ENCODE measurements around the gene GOSR2. TPM values are rescaled to one million over a fixed set of nuclear protein-coding genes. Genes with fewer than 3 reads are reported as not detected.

Gene GOSR2
- total and polyA plus RNA-seq, 3 donors from 2014 or later: 72.2 to 92.8 (median 92.4) TPM

DNA sequence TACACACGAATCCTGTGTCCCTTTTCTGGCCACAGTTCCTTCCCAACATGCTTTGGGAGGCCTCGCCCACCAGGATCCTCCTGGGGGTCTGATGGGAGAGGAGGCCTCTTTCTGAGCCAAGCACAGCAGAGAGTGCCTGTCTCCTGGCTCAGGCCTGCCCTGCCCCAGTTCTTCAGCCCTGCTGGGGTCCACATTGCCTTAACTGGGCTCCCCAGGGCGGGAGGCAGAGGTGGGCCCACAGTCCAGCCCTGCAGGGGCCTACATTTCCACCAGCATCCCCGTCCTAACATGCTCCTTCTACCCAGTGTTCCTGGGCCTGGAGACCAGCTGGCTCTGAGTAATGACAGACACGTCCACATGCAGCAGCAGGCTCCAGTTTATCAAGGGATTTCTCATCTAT is 41.9 kb upstream of the GOSR2 start:
- 83 to 89% methylated on average over 5 of the region's 5 CpGs for WGBS, 2 donors
- intact Hi-C loops (cut with DNase I; ENCODE audit: low total_unique reads): no loop called here

DNA sequence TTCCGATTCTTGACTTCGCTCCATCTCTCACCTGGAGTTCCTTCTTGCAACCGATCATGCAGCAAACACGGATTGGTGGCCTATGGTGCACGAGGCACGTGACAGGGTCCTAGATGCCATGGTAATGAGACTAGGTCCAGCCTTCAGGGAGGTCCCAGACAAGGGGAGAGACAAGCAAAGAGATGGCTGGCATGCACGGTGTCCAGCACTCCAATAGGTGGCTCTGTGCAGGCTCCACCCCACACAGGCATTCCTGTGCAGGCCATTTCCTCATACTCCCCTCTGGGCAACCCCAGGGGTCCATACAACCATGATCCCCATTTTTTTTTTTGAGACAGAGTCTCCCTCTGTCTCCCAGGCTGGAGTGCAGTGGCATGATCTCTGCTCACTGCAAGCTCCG is 40.3 kb upstream of the GOSR2 start:
- H3K27ac ChIP-seq: no peak overlapping the region
- no peaks in the 10 kb centered on the region for H3K27me3 ChIP-seq
- H3K4me1 ChIP-seq: no peaks in the 10 kb centered on the region
- no peaks in the 10 kb centered on the region for H3K36me3 ChIP-seq (ENCODE audit: low read depth, missing control alignments)
- 83 to 88% methylated on average over 8 of the region's 8 CpGs for WGBS, 2 donors
- H3K9me3 ChIP-seq: no peaks in the 10 kb centered on the region
- intact Hi-C loops (cut with DNase I; ENCODE audit: low total_unique reads): no loop called here
- H3K4me3 ChIP-seq: no peak overlapping the region
- TF ChIP-seq, protein P1, sequence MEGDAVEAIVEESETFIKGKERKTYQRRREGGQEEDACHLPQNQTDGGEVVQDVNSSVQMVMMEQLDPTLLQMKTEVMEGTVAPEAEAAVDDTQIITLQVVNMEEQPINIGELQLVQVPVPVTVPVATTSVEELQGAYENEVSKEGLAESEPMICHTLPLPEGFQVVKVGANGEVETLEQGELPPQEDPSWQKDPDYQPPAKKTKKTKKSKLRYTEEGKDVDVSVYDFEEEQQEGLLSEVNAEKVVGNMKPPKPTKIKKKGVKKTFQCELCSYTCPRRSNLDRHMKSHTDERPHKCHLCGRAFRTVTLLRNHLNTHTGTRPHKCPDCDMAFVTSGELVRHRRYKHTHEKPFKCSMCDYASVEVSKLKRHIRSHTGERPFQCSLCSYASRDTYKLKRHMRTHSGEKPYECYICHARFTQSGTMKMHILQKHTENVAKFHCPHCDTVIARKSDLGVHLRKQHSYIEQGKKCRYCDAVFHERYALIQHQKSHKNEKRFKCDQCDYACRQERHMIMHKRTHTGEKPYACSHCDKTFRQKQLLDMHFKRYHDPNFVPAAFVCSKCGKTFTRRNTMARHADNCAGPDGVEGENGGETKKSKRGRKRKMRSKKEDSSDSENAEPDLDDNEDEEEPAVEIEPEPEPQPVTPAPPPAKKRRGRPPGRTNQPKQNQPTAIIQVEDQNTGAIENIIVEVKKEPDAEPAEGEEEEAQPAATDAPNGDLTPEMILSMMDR (IDR thresholded peaks at IDR 0.05): no peak
- TF ChIP-seq POLR2A (IDR thresholded peaks at IDR 0.05): no peak
- DNase-seq: no peak

More for the DNA sequence above, 41.9 kb upstream of the GOSR2 start:
- Histone ChIP-seq H3K4me3 (no peak overlapping the region), H3K9me3 (no peaks in the 10 kb centered on the region), H3K36me3 (ENCODE audit: low read depth, missing control alignments) (no peaks in the 10 kb centered on the region), H3K27me3 (no peaks in the 10 kb centered on the region), H3K27ac (no peak overlapping the region), H3K4me1 (no peaks in the 10 kb centered on the region)
- TF ChIP-seq, protein P1 (IDR thresholded peaks at IDR 0.05): no peak
- no peak for TF ChIP-seq POLR2A (IDR thresholded peaks at IDR 0.05)
- no peak for DNase-seq

DNA sequence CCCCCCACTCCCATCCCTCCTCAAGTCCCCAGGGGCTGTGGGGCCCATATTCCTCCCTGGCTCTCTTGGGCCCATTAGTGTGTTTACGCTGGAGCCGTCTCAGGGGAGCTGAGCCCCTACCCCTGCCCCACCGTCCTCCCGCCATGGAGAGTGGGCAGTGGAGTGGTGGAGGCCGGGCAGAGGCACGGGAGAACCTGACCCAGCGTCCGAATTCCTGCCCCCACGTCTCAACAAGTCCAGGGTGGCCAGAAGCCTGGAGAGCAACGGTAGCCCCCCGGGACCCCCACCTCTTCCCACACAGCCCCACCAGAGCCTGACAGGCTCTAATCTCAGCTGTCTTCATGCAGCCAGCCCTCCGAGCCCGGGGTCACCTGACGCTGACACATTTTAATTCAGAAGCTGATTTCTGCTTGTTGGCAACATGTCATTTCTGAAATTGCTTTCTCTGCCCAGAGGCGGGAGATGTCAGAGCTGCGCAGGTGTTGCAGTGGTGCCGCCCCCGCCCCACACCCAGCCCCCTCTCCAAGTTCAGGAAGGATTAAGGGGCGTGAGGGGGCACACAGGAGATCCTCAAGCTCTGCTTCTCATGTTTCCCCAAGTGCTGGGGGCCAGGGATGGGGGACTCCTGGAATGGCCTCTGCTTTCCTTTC is 39.0 kb upstream of the GOSR2 start:
- Histone ChIP-seq H3K4me3 (no peak overlapping the region), H3K36me3 (ENCODE audit: low read depth, missing control alignments) (no peaks in the 10 kb centered on the region), H3K4me1 (no peaks in the 10 kb centered on the region), H3K27me3 (no peaks in the 10 kb centered on the region), H3K27ac (no peak overlapping the region), H3K9me3 (no peaks in the 10 kb centered on the region)
- intact Hi-C loops (cut with DNase I; ENCODE audit: low total_unique reads): no loop called here
- 42 to 61% methylated on average over 7 to 19 of the region's 19 CpGs for WGBS, 2 donors
- no peak for TF ChIP-seq POLR2A (IDR thresholded peaks at IDR 0.05)
- TF ChIP-seq, protein P1 (IDR thresholded peaks at IDR 0.05): no peak
- DNase-seq: no peak

DNA sequence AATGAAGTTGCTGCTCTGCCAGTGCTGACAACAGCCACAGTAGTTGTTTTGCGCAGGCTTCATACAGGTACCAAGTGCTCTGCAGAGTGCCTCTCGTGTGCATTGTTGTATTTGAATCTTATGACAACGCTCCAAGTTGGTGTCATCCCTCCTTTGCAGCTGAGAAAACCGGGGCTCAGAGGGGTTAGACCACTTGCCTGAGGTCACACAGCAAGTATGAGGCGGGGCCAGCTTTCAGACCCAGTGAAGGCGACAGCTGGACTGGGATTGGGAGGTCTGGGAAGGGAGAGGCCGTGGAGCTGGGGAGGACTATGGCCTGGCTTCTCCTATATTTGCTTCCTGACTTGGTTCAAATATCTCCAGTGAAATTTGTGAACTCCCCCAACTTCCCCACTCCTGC is 38.4 kb upstream of the GOSR2 start:
- Histone ChIP-seq H3K9me3 (no peaks in the 10 kb centered on the region), H3K4me1 (no peaks in the 10 kb centered on the region), H3K27me3 (no peaks in the 10 kb centered on the region), H3K36me3 (ENCODE audit: low read depth, missing control alignments) (no peaks in the 10 kb centered on the region), H3K4me3 (no peak overlapping the region), H3K27ac (no peak overlapping the region)
- no peak for TF ChIP-seq POLR2A (IDR thresholded peaks at IDR 0.05)
- TF ChIP-seq, protein P1 (IDR thresholded peaks at IDR 0.05): no peak
- intact Hi-C loops (cut with DNase I; ENCODE audit: low total_unique reads): no loop called here
- 81 to 88% methylated on average over 4 to 7 of the region's 7 CpGs for WGBS, 2 donors
- no peak for DNase-seq
